Esophagus muscularis mucosa (tissue), 4 donors: ENCODE results near the gene ZSWIM4.

Experiments
- EP300 ChIP-seq: sonication (generic); formaldehyde crosslinking; IDR thresholded peaks from one replicate; pipeline ENCODE4 v1.6.1; 2017; ENCODE audit warnings: antibody characterized with exemption
- POLR2AphosphoS5 ChIP-seq, 2 donors: sonication (generic); formaldehyde crosslinking; IDR thresholded peaks; one replicate each; pipeline ENCODE4 v1.6.1; 2017; ENCODE audit warnings: antibody characterized with exemption in 2 of 2
- TF ChIP-seq, protein P1 (sequence below), 3 experiments: fragments of 200-600 bp in 2 of 3; fragments of 450-650 bp in 1 of 3; sonication (generic) in 2 of 3; IDR thresholded peaks; one replicate each; pipeline ENCODE4 v1.5.1; 2017 to 2019; ENCODE audit warnings: antibody characterized with exemption in 3 of 3, mild to moderate bottlenecking in 2 of 3, moderate library complexity in 1 of 3

DNA sequence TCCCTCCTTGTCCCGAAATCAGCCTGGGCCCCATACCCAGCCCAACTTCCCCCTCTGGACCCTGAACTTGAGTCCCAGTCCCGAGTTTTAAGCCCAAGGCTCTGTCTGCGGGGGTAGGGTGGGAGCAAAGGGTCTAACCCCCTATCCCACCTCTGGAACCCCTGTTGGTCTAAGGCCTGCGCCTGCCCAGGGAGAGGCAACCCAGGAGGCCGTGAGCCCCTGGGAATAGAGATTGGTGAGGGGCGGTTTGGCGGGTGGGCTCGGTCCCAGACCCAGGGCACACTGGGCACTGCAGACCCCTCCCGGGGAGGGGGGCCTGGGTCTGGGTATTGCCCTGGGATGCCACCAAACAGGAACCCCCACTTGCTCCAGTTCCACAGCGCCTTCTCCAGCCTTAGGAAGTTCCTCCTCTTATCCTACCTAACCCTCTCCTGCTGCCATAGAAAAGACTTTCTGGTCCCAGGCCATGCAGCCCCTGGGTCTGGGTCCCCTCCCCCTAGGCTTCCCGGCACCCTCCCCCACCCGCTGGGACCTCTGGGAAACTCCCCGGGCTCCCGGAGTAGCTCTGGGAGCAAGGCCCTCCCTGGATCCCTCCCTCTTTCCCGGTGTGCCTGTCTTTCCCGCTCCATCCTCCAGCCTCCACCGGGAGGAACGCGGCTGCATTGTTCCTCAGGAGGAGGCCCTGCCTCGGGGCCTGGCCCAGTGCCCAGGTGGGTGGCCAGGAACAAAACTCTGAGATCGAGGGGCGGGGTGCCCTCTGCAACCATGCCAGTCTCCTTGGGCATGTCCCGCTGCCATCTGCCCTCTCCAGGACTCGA is 48.1 kb downstream of the ZSWIM4 start:
- TF ChIP-seq EP300 (peak; percentile 39), POLR2AphosphoS5 (IDR thresholded peaks at IDR 0.05) (peak; percentile 67 to 69)
- TF ChIP-seq, protein P1, sequence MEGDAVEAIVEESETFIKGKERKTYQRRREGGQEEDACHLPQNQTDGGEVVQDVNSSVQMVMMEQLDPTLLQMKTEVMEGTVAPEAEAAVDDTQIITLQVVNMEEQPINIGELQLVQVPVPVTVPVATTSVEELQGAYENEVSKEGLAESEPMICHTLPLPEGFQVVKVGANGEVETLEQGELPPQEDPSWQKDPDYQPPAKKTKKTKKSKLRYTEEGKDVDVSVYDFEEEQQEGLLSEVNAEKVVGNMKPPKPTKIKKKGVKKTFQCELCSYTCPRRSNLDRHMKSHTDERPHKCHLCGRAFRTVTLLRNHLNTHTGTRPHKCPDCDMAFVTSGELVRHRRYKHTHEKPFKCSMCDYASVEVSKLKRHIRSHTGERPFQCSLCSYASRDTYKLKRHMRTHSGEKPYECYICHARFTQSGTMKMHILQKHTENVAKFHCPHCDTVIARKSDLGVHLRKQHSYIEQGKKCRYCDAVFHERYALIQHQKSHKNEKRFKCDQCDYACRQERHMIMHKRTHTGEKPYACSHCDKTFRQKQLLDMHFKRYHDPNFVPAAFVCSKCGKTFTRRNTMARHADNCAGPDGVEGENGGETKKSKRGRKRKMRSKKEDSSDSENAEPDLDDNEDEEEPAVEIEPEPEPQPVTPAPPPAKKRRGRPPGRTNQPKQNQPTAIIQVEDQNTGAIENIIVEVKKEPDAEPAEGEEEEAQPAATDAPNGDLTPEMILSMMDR (IDR thresholded peaks at IDR 0.05), result no peak
